ENCODE data around the gene NELL2. TPM values are rescaled to one million over a fixed set of nuclear protein-coding genes. Genes with fewer than 3 reads are reported as not detected.

NELL2 gene
- polyA plus RNA-seq, 1 donor, result 99.9 TPM

GRCh38 chr12:44459569-44459968 is 416.5 kb downstream of the NELL2 start:
- DNase-seq, result no peak
- 80% methylated on average over 1 of the region's 3 CpGs for WGBS (ENCODE audit: insufficient coverage, low lambda C conversion rate)
- no peaks in the 10 kb centered on the region for H3K36me3 ChIP-seq (ENCODE audit: control insufficient read depth, insufficient read depth, low read length)
- no peak overlapping the region for H3K27ac ChIP-seq (ENCODE audit: low read length)
- no peaks in the 10 kb centered on the region for H3K9me3 ChIP-seq (ENCODE audit: control insufficient read depth, low read depth, low read length)
- H3K4me1 ChIP-seq (ENCODE audit: control insufficient read depth, insufficient read depth, low read length), result no peaks in the 10 kb centered on the region
- no peak overlapping the region for H3K4me3 ChIP-seq (ENCODE audit: low read length)
- H3K27me3 ChIP-seq (ENCODE audit: control insufficient read depth, insufficient read depth, low read length), result peaks cover 2% of the 10 kb centered on the region

Other genes starting within 250 kb of the NELL2 start
- 0.01 TPM for gene DBX2, start 174.8 kb upstream of the NELL2 start, polyA plus RNA-seq